NOMO-1 treated with DMSO at 0.1 percent for 48 hours (cell line): ENCODE measurements around the gene MSX1.

ENCODE experiments used
- DNase-seq: peaks from one replicate; lab custom pipeline; 2025; ENCODE audit not compliant: unreplicated experiment; lab: John Stamatoyannopoulos, UW

The MSX1 gene

GRCh38 chr4:4868758-4869723 is 9.6 kb downstream of the MSX1 start:
- DNase-seq = no peak

GRCh38 chr4:4869731-4870571 is 10.5 kb downstream of the MSX1 start:
- DNase-seq = no peak

- no peak for DNase-seq
These were observed 11.2 kb downstream of the MSX1 start for GRCh38 chr4:4870576-4871241.

- DNase-seq = no peak
These were observed 11.7 kb downstream of the MSX1 start for GRCh38 chr4:4871242-4871572.

- no peak for DNase-seq
These were observed 12.3 kb downstream of the MSX1 start for GRCh38 chr4:4871573-4872313.

GRCh38 chr4:4872314-4872903 is 12.9 kb downstream of the MSX1 start:
- no peak for DNase-seq

GRCh38 chr4:4873203-4873602 is 13.7 kb downstream of the MSX1 start:
- DNase-seq = no peak

- no peak for DNase-seq
These were observed 14.8 kb downstream of the MSX1 start for GRCh38 chr4:4874254-4874653.

- no peak for DNase-seq
These were observed 15.7 kb downstream of the MSX1 start for GRCh38 chr4:4875147-4875546.

- no peak for DNase-seq
These were observed 16.1 kb downstream of the MSX1 start for GRCh38 chr4:4875611-4876010.

- no peak for DNase-seq
These were observed 17.6 kb downstream of the MSX1 start for GRCh38 chr4:4876945-4877661.

- DNase-seq = no peak
These were observed 21.0 kb downstream of the MSX1 start for GRCh38 chr4:4880492-4880891.

GRCh38 chr4:4881432-4881831 is 22.0 kb downstream of the MSX1 start:
- no peak for DNase-seq

GRCh38 chr4:4884611-4885010 is 25.1 kb downstream of the MSX1 start:
- DNase-seq = no peak

GRCh38 chr4:4887426-4887825 is 28.0 kb downstream of the MSX1 start:
- no peak for DNase-seq

- DNase-seq = no peak
These were observed 29.2 kb downstream of the MSX1 start for GRCh38 chr4:4888695-4889094.

GRCh38 chr4:4889781-4890180 is 30.3 kb downstream of the MSX1 start:
- no peak for DNase-seq

GRCh38 chr4:4890574-4891255 is 31.2 kb downstream of the MSX1 start:
- no peak for DNase-seq

- no peak for DNase-seq
These were observed 34.3 kb downstream of the MSX1 start for GRCh38 chr4:4893721-4894120.
